HCT116 (cell line): Measurements from ENCODE around the gene CCSER1.
"Not testable (repeated sequence)": the region's sequence is repeated elsewhere in the genome, so short reads cannot be mapped to it uniquely, and the experiment has no call there.

ENCODE experiments used
- RAD21 ChIP-seq: IDR thresholded peaks from 2 replicates; pipeline ENCODE4 v1.6.1; 2012; ENCODE audit warnings: low read depth, mild to moderate bottlenecking
- SIN3A ChIP-seq: IDR thresholded peaks from 2 replicates; pipeline ENCODE4 v1.6.1; 2012; ENCODE audit warnings: low read depth
- YY1 ChIP-seq: IDR thresholded peaks from 2 replicates; pipeline ENCODE4 v1.6.1; 2011; ENCODE audit warnings: low read length, low read depth, moderate library complexity, mild to moderate bottlenecking; ENCODE audit not compliant: insufficient replicate concordance; ENCODE audit errors: extremely low read depth
- TF ChIP-seq, protein P1 (sequence below), 3 experiments: fragments of 200-600 bp in 1 of 3; sonication (generic) in 1 of 3; IDR thresholded peaks in 2 of 3; conservative IDR thresholded peaks in 1 of 3; 2 replicates each; pipeline ENCODE4 v1.5.1; 2012 to 2017; ENCODE audit warnings: low read depth in 2 of 3, low read length in 2 of 3, antibody characterized with exemption in 1 of 3, borderline replicate concordance in 1 of 3, control low read depth in 1 of 3, mild to moderate bottlenecking in 1 of 3, mixed read lengths in 1 of 3, mixed run types in 1 of 3, moderate library complexity in 1 of 3; ENCODE audit not compliant: insufficient read depth in 1 of 3

- 0 out of 2 replicates have a peak, but pooled peaks have one; percentile 20 for TF ChIP-seq SIN3A
- TF ChIP-seq, protein P1, sequence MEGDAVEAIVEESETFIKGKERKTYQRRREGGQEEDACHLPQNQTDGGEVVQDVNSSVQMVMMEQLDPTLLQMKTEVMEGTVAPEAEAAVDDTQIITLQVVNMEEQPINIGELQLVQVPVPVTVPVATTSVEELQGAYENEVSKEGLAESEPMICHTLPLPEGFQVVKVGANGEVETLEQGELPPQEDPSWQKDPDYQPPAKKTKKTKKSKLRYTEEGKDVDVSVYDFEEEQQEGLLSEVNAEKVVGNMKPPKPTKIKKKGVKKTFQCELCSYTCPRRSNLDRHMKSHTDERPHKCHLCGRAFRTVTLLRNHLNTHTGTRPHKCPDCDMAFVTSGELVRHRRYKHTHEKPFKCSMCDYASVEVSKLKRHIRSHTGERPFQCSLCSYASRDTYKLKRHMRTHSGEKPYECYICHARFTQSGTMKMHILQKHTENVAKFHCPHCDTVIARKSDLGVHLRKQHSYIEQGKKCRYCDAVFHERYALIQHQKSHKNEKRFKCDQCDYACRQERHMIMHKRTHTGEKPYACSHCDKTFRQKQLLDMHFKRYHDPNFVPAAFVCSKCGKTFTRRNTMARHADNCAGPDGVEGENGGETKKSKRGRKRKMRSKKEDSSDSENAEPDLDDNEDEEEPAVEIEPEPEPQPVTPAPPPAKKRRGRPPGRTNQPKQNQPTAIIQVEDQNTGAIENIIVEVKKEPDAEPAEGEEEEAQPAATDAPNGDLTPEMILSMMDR (IDR thresholded peaks at IDR 0.05 in 2 of 3, conservative IDR thresholded peaks at IDR 0.05 in 1 of 3; ENCODE audit: borderline replicate concordance in 1 of 3, insufficient read depth in 1 of 3, low read depth in 2 of 3, low read length in 2 of 3): not testable (repeated sequence)
- not testable (repeated sequence) for TF ChIP-seq RAD21, YY1
These were observed 189.9 kb downstream of the CCSER1 start for GRCh38 chr4:90317140-90317539.
